K562 (cell line): ENCODE measurements around the gene APP. TPM values are rescaled to one million over a fixed set of nuclear protein-coding genes. Genes with fewer than 3 reads are reported as not detected.
A peak's percentile ranks its signal among the peaks of the same experiment; 100 is the strongest.

ENCODE experiments used
- ATAC-seq: fragments of 200-7000 bp; cut with Tn5 transposase; 3 replicates; pipeline ENCODE4 v1.9.1; 2020; ENCODE audit warnings: moderate library complexity
- BruUV-seq: library from RNA; stranded (reverse); fragments of 400-500 nt; replicated peaks from 2 replicates; lab custom pipeline; 2021; lab: Mats Ljungman, UMichigan
- CTCF ChIA-PET: fragments of 300-600 bp; formaldehyde crosslinking; extraction: SDS; loops from one replicate; lab custom pipeline; 2021; ENCODE audit warnings: low intra/inter-chr PET ratio; lab: Yijun Ruan, JAX
- POLR2A ChIA-PET: fragments of 300-600, 350-650 bp; sonication (Branson Sonifier 250); formaldehyde crosslinking; extraction: SDS; loops from one replicate; lab custom pipeline; 2021; ENCODE audit warnings: antibody characterized with exemption, inconsistent platforms; lab: Yijun Ruan, JAX
- DNase-seq, 4 experiments: peaks; one replicate each; pipeline versions ENCODE4 v3.0.0 to v3.0.0-alpha.2; 2011 to 2018; ENCODE audit warnings: low spot score in 3 of 4, mixed read lengths in 3 of 4; ENCODE audit errors: extremely low read depth in 1 of 4
- FAIRE-seq: peaks from 2 replicates; lab custom pipeline; 2011; peaks lifted over from hg19 to GRCh38; lab: Jason Lieb, UNC
- H2AFZ ChIP-seq: 2 replicates; pipeline ENCODE4 v1.6.0; 2011; ENCODE audit warnings: low read depth, low read length, control low read depth, inconsistent platforms
- H3K27ac ChIP-seq: fragments of 200-600 bp; 3 replicates; pipeline ENCODE4 v1.8.0; 2011; ENCODE audit warnings: low read depth, mild to moderate bottlenecking, control low read depth, inconsistent platforms, low read length, moderate library complexity, mixed read lengths; ENCODE audit errors: extremely low read depth
- H3K27me3 ChIP-seq, 2 experiments: fragments of 300-600 bp in 1 of 2; 2 replicates in 1 of 2; 3 replicates in 1 of 2; pipeline versions ENCODE4 v1.6.0 to v1.8.0; 2011; ENCODE audit warnings: inconsistent platforms in 2 of 2, low read length in 2 of 2, mild to moderate bottlenecking in 1 of 2, mixed read lengths in 1 of 2, moderate library complexity in 1 of 2; ENCODE audit not compliant: control insufficient read depth in 2 of 2, insufficient read depth in 2 of 2
- H3K36me3 ChIP-seq: fragments of 300-600 bp; 3 replicates; pipeline ENCODE4 v1.8.0; 2011; ENCODE audit warnings: mild to moderate bottlenecking, low read length, inconsistent platforms; ENCODE audit not compliant: control insufficient read depth, insufficient read depth
- H3K4me1 ChIP-seq, 2 experiments: fragments of 200-600 bp in 1 of 2; replicated peaks in 1 of 2; 2 replicates in 1 of 2; 3 replicates in 1 of 2; pipeline versions ENCODE4 v1.5.1 to v1.8.0; 2011; ENCODE audit warnings: inconsistent platforms in 2 of 2, low read length in 2 of 2, mild to moderate bottlenecking in 1 of 2, mixed read lengths in 1 of 2, moderate library complexity in 1 of 2; ENCODE audit not compliant: control insufficient read depth in 2 of 2, insufficient read depth in 2 of 2
- H3K4me2 ChIP-seq: 2 replicates; pipeline ENCODE4 v1.6.1; 2011; ENCODE audit warnings: low read length, control low read depth, inconsistent platforms, mixed read lengths; ENCODE audit not compliant: insufficient read depth
- H3K4me3 ChIP-seq: fragments of 200-600 bp; sonication (generic), shearing (Covaris generic); 2 replicates; pipeline ENCODE4 v1.5.1; 2016; ENCODE audit warnings: control low read depth, inconsistent platforms
- H3K79me2 ChIP-seq: fragments of 200-600 bp; 3 replicates; pipeline ENCODE4 v1.8.0; 2011; ENCODE audit warnings: low read length, inconsistent platforms; ENCODE audit not compliant: control insufficient read depth, insufficient read depth
- H3K9ac ChIP-seq, 2 experiments: 2 replicates each; pipeline versions ENCODE4 v1.6.0 to v1.6.1; 2011; ENCODE audit warnings: low read depth in 2 of 2, low read length in 2 of 2, control low read depth in 1 of 2, inconsistent platforms in 1 of 2, mild to moderate bottlenecking in 1 of 2, mixed read lengths in 1 of 2; ENCODE audit not compliant: insufficient read depth in 1 of 2
- H3K9me1 ChIP-seq: one replicate; pipeline ENCODE4 v1.6.0; 2011; ENCODE audit warnings: inconsistent platforms, mild to moderate bottlenecking, low read length, moderate library complexity; ENCODE audit not compliant: control insufficient read depth, insufficient read depth
- H3K9me3 ChIP-seq: replicated peaks from 2 replicates; pipeline ENCODE4 v1.5.1; 2011; ENCODE audit warnings: low read depth, low read length, inconsistent platforms; ENCODE audit not compliant: control insufficient read depth, insufficient read depth
- H4K20me1 ChIP-seq: replicated peaks from 2 replicates; pipeline ENCODE4 v1.6.1; 2011; ENCODE audit warnings: low read length, inconsistent platforms, mixed read lengths; ENCODE audit not compliant: control insufficient read depth, insufficient read depth
- ARID3A ChIP-seq: IDR thresholded peaks from 2 replicates; pipeline ENCODE4 v1.6.1; 2012; ENCODE audit warnings: low read depth, low read length, improper control_type of control experiment, borderline replicate concordance
- BACH1 ChIP-seq: fragments of 200-800 bp; sonication (Bioruptor generic); IDR thresholded peaks from 2 replicates; pipeline ENCODE4 v1.6.1; 2016; ENCODE audit warnings: missing genetic modification characterization, missing compliant biosample characterization
- EP300 ChIP-seq: IDR thresholded peaks from 2 replicates; pipeline ENCODE4 v1.6.1; 2012; ENCODE audit warnings: low read length, improper control_type of control experiment
- FUS ChIP-seq: fragments of 200-400 bp; formaldehyde crosslinking; optimal IDR thresholded peaks from 2 replicates; pipeline ENCODE3; 2017; ENCODE audit warnings: low read depth, low read length
- NFIC ChIP-seq: fragments of 450-650 bp; IDR thresholded peaks from 2 replicates; pipeline ENCODE4 v1.6.1; 2017; ENCODE audit warnings: mild to moderate bottlenecking, inconsistent platforms
- WGBS: fragments of 100-300 bp; shearing (Covaris generic); methylation state at CpG from one replicate; pipeline ENCODE4 v1.1.6; 2016; ENCODE audit warnings: low coverage, mixed read lengths; ENCODE audit not compliant: insufficient coverage; ENCODE audit errors: missing lambda C conversion rate; 5-methylcytosine and 5-hydroxymethylcytosine counted together
- in situ Hi-C: fragments of 300-500 bp; cut with MboI; formaldehyde crosslinking; loops from 4 replicates; pipeline ENCODE4 v1.15.0; 2018; ENCODE audit warnings: inconsistent platforms, mixed read lengths
- intact Hi-C: fragments of 100-400 bp; cut with micrococcal nuclease; formaldehyde crosslinking; loops from 2 replicates; pipeline ENCODE4 v1.14.2; 2022
- polyA plus RNA-seq, 8 experiments: library from polyadenylated mRNA; depleted of rRNA in 4 of 8; stranded (reverse) in 5 of 8; unstranded in 3 of 8; fragments of >200 nt; fragmentation: Nextera tagmentation in 2 of 8; fragmentation: Illumina TruSeq in 1 of 8; extraction: Ambion mirVana in 2 of 8; extraction: Trizol in 1 of 8; gene quantifications; 2 replicates each; pipeline versions ENCODE4 v1.2.1 to v1.2.3, GENCODE V29; 2011 to 2014; ENCODE audit warnings: inconsistent platforms in 1 of 8, missing spikeins in 1 of 8
- total RNA-seq, 7 experiments: library from RNA; depleted of rRNA in 6 of 7; stranded (reverse); fragments of >200 nt in 6 of 7; fragmentation: Illumina TruSeq in 2 of 7; extraction: Trizol in 2 of 7; gene quantifications; 2 replicates each; pipeline versions ENCODE4 v1.2.1 to v1.2.3, GENCODE V29; 2011 to 2021; ENCODE audit warnings: low replicate concordance in 1 of 7
- TF ChIP-seq, protein P1 (sequence below), 3 experiments: IDR thresholded peaks in 2 of 3; conservative IDR thresholded peaks in 1 of 3; 2 replicates each; pipeline ENCODE4 v1.5.1; 2011 to 2012; ENCODE audit warnings: low read length in 3 of 3, mild to moderate bottlenecking in 3 of 3, control low read depth in 2 of 3, improper control_type of control experiment in 1 of 3, inconsistent platforms in 1 of 3, low read depth in 1 of 3, mixed read lengths in 1 of 3, moderate library complexity in 1 of 3; ENCODE audit not compliant: insufficient read depth in 2 of 3
- TF ChIP-seq, protein P2 (sequence below), 2 experiments: fragments of 450-650 bp; IDR thresholded peaks; 2 replicates each; pipeline ENCODE4 v1.6.1; 2018; ENCODE audit warnings: mild to moderate bottlenecking in 2 of 2, low read depth in 1 of 2; ENCODE audit not compliant: partially characterized antibody in 2 of 2

The APP gene
- total and polyA plus RNA-seq, 9 of the 15 experiments (the other 6 are each of a cell fraction or from before 2014, with no cell fraction given) = 0.01 to 1.5 (median 0.16) TPM; not detected in 5

DNA sequence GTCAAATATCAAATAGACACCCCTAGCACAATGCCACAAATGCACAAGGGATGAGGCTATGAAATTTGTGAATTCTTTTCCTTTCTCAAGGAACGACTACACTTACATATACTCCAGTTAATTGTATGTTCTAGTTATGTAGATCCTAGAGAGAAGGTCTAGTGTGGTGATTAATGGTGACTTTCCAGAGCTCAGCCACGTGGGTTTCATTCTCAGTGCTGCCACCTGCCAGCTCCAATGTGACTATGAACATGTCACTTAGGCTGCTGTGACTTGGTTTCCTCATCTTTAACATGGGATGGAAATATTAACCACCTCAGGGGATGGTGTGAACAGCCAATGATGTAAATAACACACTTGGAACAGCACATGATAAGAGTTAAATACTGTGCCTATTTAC is 138.3 kb downstream of the APP start:
- H2AFZ ChIP-seq = no peak overlapping the region
- WGBS = 0% methylated on average over 2 of the region's 2 CpGs
- no peak overlapping the region for H3K9ac ChIP-seq
- no TSS peak for BruUV-seq
- H3K9me3 ChIP-seq = no peaks in the 10 kb centered on the region
- H3K27me3 ChIP-seq = no peaks in the 10 kb centered on the region
- H3K36me3 ChIP-seq = no peaks in the 10 kb centered on the region
- in situ Hi-C loops = no loop called here
- H4K20me1 ChIP-seq = no peaks in the 10 kb centered on the region
- DNase-seq (no peak), ATAC-seq (no peak), FAIRE-seq (no peak)
- TF ChIP-seq, protein P1, sequence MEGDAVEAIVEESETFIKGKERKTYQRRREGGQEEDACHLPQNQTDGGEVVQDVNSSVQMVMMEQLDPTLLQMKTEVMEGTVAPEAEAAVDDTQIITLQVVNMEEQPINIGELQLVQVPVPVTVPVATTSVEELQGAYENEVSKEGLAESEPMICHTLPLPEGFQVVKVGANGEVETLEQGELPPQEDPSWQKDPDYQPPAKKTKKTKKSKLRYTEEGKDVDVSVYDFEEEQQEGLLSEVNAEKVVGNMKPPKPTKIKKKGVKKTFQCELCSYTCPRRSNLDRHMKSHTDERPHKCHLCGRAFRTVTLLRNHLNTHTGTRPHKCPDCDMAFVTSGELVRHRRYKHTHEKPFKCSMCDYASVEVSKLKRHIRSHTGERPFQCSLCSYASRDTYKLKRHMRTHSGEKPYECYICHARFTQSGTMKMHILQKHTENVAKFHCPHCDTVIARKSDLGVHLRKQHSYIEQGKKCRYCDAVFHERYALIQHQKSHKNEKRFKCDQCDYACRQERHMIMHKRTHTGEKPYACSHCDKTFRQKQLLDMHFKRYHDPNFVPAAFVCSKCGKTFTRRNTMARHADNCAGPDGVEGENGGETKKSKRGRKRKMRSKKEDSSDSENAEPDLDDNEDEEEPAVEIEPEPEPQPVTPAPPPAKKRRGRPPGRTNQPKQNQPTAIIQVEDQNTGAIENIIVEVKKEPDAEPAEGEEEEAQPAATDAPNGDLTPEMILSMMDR (IDR thresholded peaks at IDR 0.05 in 2 of 3, conservative IDR thresholded peaks at IDR 0.05 in 1 of 3; ENCODE audit: insufficient read depth in 2 of 3, low read depth in 1 of 3, low read length in 3 of 3) = 0 out of 6 replicates have a peak, but pooled peaks of 1 of the 3 experiments have one; percentile 10
- TF ChIP-seq, protein P2, sequence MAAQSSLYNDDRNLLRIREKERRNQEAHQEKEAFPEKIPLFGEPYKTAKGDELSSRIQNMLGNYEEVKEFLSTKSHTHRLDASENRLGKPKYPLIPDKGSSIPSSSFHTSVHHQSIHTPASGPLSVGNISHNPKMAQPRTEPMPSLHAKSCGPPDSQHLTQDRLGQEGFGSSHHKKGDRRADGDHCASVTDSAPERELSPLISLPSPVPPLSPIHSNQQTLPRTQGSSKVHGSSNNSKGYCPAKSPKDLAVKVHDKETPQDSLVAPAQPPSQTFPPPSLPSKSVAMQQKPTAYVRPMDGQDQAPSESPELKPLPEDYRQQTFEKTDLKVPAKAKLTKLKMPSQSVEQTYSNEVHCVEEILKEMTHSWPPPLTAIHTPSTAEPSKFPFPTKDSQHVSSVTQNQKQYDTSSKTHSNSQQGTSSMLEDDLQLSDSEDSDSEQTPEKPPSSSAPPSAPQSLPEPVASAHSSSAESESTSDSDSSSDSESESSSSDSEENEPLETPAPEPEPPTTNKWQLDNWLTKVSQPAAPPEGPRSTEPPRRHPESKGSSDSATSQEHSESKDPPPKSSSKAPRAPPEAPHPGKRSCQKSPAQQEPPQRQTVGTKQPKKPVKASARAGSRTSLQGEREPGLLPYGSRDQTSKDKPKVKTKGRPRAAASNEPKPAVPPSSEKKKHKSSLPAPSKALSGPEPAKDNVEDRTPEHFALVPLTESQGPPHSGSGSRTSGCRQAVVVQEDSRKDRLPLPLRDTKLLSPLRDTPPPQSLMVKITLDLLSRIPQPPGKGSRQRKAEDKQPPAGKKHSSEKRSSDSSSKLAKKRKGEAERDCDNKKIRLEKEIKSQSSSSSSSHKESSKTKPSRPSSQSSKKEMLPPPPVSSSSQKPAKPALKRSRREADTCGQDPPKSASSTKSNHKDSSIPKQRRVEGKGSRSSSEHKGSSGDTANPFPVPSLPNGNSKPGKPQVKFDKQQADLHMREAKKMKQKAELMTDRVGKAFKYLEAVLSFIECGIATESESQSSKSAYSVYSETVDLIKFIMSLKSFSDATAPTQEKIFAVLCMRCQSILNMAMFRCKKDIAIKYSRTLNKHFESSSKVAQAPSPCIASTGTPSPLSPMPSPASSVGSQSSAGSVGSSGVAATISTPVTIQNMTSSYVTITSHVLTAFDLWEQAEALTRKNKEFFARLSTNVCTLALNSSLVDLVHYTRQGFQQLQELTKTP (IDR thresholded peaks at IDR 0.05; ENCODE audit: low read depth in 1 of 2, partially characterized antibody in 2 of 2) = no peak
- TF ChIP-seq NFIC = no peak
- no peak for TF ChIP-seq ARID3A
- no peak for TF ChIP-seq EP300
- no peak for TF ChIP-seq FUS
- no peak for TF ChIP-seq BACH1 (tag)
- no peak overlapping the region for H3K4me3 ChIP-seq
- no peaks in the 10 kb centered on the region for H3K9me1 ChIP-seq
- intact Hi-C loops = no loop called here
- no peaks in the 10 kb centered on the region for H3K79me2 ChIP-seq
- ChIA-PET CTCF (no interaction called here), POLR2A (interaction anchor here (0.6 kb wide), 1 partner anchor 146 kb away, joined by 3 read pairs; no protein-coding TSS in a partner anchor)
- H3K27ac ChIP-seq = no peak overlapping the region
- no peak overlapping the region for H3K4me2 ChIP-seq
- no peaks in the 10 kb centered on the region for H3K4me1 ChIP-seq
